Duodenal mucosa (tissue), 2 donors: Measurements from ENCODE around the gene STK36.

Experiments
- H3K27ac ChIP-seq: one replicate; pipeline ENCODE4 v1.7.0; 2013; ENCODE audit warnings: low read depth, low read length
- H3K27me3 ChIP-seq, 2 donors: one replicate each; pipeline ENCODE4 v1.7.0; 2013; ENCODE audit warnings: low read length in 2 of 2, control low read depth in 1 of 2; ENCODE audit not compliant: insufficient read depth in 2 of 2, control insufficient read depth in 1 of 2
- H3K36me3 ChIP-seq, 2 donors: one replicate each; pipeline ENCODE4 v1.7.0; 2013; ENCODE audit warnings: low read length in 2 of 2, control low read depth in 1 of 2; ENCODE audit not compliant: insufficient read depth in 2 of 2, control insufficient read depth in 1 of 2
- H3K4me1 ChIP-seq, 2 donors: one replicate each; pipeline ENCODE4 v1.7.0; 2013; ENCODE audit warnings: low read length in 2 of 2, control low read depth in 1 of 2; ENCODE audit not compliant: insufficient read depth in 2 of 2, control insufficient read depth in 1 of 2
- H3K4me3 ChIP-seq, 2 donors: one replicate each; pipeline ENCODE4 v1.7.0; 2013; ENCODE audit warnings: low read length in 2 of 2, low read depth in 1 of 2
- H3K9ac ChIP-seq, 2 donors: one replicate each; pipeline ENCODE4 v1.7.0; 2013; ENCODE audit warnings: low read length in 2 of 2, low read depth in 1 of 2
- H3K9me3 ChIP-seq, 2 donors: one replicate each; pipeline ENCODE4 v1.7.0; 2013; ENCODE audit warnings: low read length in 2 of 2, control low read depth in 1 of 2; ENCODE audit not compliant: control insufficient read depth in 1 of 2

STK36 gene, protein sequence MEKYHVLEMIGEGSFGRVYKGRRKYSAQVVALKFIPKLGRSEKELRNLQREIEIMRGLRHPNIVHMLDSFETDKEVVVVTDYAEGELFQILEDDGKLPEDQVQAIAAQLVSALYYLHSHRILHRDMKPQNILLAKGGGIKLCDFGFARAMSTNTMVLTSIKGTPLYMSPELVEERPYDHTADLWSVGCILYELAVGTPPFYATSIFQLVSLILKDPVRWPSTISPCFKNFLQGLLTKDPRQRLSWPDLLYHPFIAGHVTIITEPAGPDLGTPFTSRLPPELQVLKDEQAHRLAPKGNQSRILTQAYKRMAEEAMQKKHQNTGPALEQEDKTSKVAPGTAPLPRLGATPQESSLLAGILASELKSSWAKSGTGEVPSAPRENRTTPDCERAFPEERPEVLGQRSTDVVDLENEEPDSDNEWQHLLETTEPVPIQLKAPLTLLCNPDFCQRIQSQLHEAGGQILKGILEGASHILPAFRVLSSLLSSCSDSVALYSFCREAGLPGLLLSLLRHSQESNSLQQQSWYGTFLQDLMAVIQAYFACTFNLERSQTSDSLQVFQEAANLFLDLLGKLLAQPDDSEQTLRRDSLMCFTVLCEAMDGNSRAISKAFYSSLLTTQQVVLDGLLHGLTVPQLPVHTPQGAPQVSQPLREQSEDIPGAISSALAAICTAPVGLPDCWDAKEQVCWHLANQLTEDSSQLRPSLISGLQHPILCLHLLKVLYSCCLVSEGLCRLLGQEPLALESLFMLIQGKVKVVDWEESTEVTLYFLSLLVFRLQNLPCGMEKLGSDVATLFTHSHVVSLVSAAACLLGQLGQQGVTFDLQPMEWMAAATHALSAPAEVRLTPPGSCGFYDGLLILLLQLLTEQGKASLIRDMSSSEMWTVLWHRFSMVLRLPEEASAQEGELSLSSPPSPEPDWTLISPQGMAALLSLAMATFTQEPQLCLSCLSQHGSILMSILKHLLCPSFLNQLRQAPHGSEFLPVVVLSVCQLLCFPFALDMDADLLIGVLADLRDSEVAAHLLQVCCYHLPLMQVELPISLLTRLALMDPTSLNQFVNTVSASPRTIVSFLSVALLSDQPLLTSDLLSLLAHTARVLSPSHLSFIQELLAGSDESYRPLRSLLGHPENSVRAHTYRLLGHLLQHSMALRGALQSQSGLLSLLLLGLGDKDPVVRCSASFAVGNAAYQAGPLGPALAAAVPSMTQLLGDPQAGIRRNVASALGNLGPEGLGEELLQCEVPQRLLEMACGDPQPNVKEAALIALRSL (N-terminal part only)

DNA sequence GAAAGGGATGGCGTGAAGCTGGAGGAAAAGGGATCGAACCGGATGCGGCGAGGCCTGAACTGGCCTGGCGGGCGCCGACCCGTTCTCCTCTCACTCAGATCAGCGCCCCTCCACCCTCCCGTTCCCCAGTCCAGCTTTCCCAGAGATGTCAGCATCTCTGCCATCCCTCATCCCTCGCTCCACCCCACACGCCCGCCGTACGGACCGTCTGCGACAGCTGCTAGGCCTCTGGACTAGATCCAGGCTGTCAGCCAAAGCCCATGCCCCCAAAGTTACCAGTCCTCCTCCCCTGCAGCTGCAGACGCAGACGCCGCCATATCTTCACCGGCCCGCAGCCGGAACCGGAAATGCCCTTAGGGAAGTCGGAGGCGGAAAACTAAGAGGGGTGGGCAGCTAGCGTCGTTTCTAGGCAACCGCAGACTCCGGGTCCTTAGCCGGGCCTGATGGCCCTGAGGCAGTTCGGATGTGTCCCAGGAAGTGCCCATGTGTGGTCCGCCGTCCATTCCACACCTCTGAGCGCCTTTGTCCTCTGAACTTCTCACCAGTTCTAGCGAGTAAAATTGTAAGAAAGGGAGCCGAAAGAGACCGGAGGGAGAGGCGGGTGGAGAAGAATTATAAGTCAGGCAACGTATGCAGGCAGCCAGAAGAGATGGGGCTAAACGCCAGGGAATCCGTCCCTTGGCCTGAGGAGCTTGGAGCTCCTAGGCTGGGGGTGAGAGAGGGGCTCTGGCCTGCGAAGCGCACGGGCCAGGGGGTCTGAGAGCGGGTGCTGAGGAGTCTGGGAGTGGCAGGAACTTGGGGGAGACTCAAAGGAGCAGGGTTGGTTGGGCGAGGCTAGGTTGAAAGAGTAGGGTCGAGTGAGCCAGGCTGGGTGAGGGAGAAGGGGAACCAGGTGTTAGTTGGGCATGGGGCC, at the start of gene STK36, which contains the start of gene RNF25:
TSS of gene STK36 (plus strand) at position 433 of the 913 bp plus-strand sequence. CDS start 744 bp downstream, outside the sequence.
TSS of gene RNF25 (minus strand) at position 349 of the 913 bp plus-strand sequence. CDS start at position 317, 32 bp downstream.
- Histone ChIP-seq H3K9ac (peak within 1 kb of the TSS; percentile 74 to 83), H3K36me3 (peaks cover 6 to 20% of the 10 kb centered on the region in 2 donors), H3K9me3 (no peaks in the 10 kb centered on the region), H3K4me1 (peaks cover 6 to 15% of the 10 kb centered on the region in 2 donors), H3K4me3 (peak within 1 kb of the TSS; percentile 90 to 98), H3K27me3 (no peaks in the 10 kb centered on the region), H3K27ac (peak within 1 kb of the TSS; percentile 61)

DNA sequence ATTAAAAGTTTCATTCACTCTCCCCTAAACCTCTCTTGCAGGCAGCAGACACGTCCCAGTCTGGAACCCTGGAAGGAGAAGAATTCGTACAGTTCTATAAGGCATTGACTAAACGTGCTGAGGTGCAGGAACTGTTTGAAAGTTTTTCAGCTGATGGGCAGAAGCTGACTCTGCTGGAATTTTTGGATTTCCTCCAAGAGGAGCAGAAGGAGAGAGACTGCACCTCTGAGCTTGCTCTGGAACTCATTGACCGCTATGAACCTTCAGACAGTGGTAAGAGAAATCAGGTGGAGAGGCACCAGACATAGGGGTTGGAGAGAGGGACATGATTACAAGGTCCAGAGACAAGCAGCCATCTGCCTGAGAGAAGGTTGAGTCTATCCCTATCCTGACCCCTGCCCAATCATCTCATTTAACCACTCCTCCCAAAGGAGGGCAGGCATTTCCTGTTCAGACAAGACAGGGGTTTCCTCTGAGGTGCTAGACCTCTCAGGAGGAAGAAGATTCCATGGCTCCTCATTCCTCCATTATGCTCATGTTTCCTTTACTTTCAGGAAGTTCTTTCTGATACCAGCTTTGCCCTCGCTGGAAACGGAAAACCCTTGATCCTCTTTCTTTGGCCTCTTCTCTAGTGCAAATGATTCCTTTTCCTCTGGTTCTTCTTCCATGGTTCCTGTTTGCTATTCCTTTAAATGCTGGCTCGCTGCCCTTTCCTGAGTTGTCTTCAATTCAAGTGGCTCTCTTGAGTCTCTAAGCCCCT, 49.1 kb upstream of the STK36 start:
- no peaks in the 10 kb centered on the region for H3K4me1 ChIP-seq
- H3K9ac ChIP-seq: no peak overlapping the region
- H3K27ac ChIP-seq: no peak overlapping the region
- no peaks in the 10 kb centered on the region for H3K9me3 ChIP-seq
- no peaks in the 10 kb centered on the region for H3K27me3 ChIP-seq
- no peak overlapping the region for H3K4me3 ChIP-seq
- H3K36me3 ChIP-seq: no peaks in the 10 kb centered on the region

DNA sequence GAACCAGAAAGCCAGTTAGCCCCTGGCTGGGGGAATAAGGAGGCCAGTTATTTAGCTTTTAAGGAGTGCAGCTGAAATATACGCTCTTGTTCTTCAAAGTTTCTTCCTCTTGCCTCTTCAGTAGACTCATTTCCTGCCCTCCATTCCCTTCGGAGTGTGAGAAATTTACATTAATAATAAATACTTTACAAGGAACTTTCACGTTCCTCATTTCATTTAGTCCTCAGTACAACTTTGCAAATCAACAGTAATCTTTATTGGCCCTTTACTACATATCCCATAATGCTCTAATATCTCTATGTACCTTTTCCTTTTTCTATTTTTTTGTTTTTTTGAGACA, 48.5 kb upstream of the STK36 start:
- no peaks in the 10 kb centered on the region for H3K9me3 ChIP-seq
- no peak overlapping the region for H3K27ac ChIP-seq
- H3K4me3 ChIP-seq: no peak overlapping the region
- H3K9ac ChIP-seq: no peak overlapping the region
- no peaks in the 10 kb centered on the region for H3K36me3 ChIP-seq
- H3K27me3 ChIP-seq: no peaks in the 10 kb centered on the region
- no peaks in the 10 kb centered on the region for H3K4me1 ChIP-seq

DNA sequence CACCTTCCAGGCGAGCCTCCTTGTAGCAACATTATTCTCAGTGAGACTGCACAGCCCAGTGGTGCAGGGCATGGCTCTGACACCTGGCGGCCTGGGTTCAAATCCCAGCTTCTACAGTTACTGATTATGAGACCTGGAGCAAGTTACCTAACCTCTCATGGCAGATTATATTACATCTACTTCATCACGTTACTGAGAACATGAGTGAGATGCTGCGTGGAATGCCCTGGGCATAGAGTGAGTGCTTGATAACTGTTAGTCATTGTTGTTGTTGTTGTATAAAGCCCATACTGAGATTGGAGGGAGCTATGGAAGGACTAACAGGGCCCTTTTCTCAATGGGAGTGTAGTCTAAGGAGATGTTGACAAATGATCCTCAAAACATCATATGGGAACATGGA, 45.5 kb upstream of the STK36 start:
- no peaks in the 10 kb centered on the region for H3K27me3 ChIP-seq
- H3K36me3 ChIP-seq: no peaks in the 10 kb centered on the region
- no peak overlapping the region for H3K27ac ChIP-seq
- H3K4me3 ChIP-seq: no peak overlapping the region
- no peaks in the 10 kb centered on the region for H3K9me3 ChIP-seq
- H3K4me1 ChIP-seq: no peaks in the 10 kb centered on the region
- no peak overlapping the region for H3K9ac ChIP-seq

DNA sequence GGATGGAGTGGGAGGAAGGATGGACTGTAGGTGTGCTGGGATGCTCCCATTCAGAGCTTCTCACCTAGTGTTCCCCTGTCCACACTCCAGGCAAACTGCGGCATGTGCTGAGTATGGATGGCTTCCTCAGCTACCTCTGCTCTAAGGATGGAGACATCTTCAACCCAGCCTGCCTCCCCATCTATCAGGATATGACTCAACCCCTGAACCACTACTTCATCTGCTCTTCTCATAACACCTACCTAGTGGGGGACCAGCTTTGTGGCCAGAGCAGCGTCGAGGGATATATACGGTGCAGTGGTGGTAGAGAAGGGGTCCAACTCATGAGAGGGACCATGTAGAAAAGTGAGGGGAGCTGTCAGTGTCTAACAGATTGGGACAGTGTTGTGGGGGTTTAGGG, 43.9 kb upstream of the STK36 start:
- Histone ChIP-seq H3K9ac (no peak overlapping the region), H3K4me1 (no peaks in the 10 kb centered on the region), H3K4me3 (no peak overlapping the region), H3K27me3 (no peaks in the 10 kb centered on the region), H3K9me3 (no peaks in the 10 kb centered on the region), H3K36me3 (no peaks in the 10 kb centered on the region), H3K27ac (no peak overlapping the region)

DNA sequence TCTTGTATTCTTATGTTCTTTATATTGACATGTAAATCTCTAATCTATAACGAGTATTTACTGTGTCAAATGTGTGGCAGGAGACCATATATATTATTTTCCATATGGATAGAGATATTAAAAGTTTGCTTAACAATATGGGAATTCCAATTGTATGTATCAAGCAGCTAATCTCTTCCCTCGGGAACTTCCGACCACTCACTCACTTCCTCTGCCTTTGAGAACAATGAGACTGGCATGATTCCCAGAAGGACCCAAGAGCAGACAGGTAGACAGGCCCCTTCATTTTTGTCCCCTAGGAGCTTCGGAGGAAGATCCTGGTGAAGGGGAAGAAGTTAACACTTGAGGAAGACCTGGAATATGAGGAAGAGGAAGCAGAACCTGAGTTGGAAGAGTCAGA, 40.0 kb upstream of the STK36 start:
- Histone ChIP-seq H3K36me3 (peaks cover 11 to 25% of the 10 kb centered on the region in 2 donors), H3K9ac (no peak overlapping the region), H3K4me3 (no peak overlapping the region), H3K4me1 (no peaks in the 10 kb centered on the region), H3K9me3 (no peaks in the 10 kb centered on the region), H3K27me3 (no peaks in the 10 kb centered on the region), H3K27ac (no peak overlapping the region)

DNA sequence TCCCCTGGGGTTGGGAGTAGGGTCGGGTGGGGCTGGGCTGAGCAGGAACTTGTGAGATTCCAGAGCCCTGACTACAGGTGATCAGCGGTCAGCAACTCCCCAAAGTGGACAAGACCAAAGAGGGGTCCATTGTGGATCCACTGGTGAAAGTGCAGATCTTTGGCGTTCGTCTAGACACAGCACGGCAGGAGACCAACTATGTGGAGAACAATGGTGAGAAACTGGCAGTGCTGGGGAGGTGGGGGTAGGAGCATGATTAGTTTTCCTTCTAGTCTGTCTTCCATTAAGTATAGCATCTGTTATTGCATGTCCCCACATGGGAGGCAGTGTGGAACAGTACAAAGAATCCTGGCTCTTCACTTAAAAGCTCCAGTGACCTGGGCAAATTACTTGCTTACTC, 36.2 kb upstream of the STK36 start:
- Histone ChIP-seq H3K36me3 (peaks cover 33 to 57% of the 10 kb centered on the region in 2 donors), H3K27ac (no peak overlapping the region), H3K4me1 (no peaks in the 10 kb centered on the region), H3K27me3 (no peaks in the 10 kb centered on the region), H3K9ac (no peak overlapping the region), H3K9me3 (no peaks in the 10 kb centered on the region), H3K4me3 (no peak overlapping the region)

DNA sequence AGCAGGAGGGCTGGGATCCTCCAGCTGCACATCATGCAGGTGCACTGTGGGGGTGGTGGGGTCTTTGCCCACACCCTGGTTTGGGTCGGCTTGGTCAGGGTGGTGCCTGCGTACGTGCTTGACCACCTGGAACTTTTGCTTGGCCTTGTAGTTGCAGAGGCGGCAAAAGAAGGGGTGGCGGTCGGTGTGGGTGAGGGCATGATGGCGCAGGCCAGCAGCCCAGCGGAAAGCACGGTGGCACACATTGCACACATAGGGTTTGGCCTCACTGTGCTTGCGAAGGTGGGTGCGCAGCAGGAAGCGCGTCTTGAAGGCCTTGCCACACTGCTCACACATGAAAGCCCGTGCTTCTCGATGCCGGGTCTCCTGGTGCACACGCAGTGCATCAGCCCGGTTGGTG, 33.5 kb upstream of the STK36 start:
- Histone ChIP-seq H3K27ac (no peak overlapping the region), H3K9ac (no peak overlapping the region), H3K36me3 (peaks cover 46 to 77% of the 10 kb centered on the region in 2 donors), H3K9me3 (no peaks in the 10 kb centered on the region), H3K4me1 (no peaks in the 10 kb centered on the region), H3K4me3 (no peak overlapping the region), H3K27me3 (no peaks in the 10 kb centered on the region)
